ENCODE results near the gene ASXL2.

The ASXL2 gene

GRCh38 chr2:25808006-25808383 lies 70.3 kb downstream of the ASXL2 start:
- DNase-seq (ENCODE audit: low read depth in 2 of 2, low spot score in 1 of 2) = no peak

- DNase-seq (ENCODE audit: low read depth in 2 of 2, low spot score in 1 of 2) = no peak
Measured at GRCh38 chr2:25806941-25807340, 71.3 kb downstream of the ASXL2 start.

GRCh38 chr2:25805987-25806386 lies 72.3 kb downstream of the ASXL2 start:
- DNase-seq (ENCODE audit: low read depth in 2 of 2, low spot score in 1 of 2) = no peak

GRCh38 chr2:25804338-25804737 lies 73.9 kb downstream of the ASXL2 start:
- no peak for DNase-seq (ENCODE audit: low read depth in 2 of 2, low spot score in 1 of 2)

GRCh38 chr2:25799301-25799700 lies 79.0 kb downstream of the ASXL2 start:
- DNase-seq (ENCODE audit: low read depth in 2 of 2, low spot score in 1 of 2) = no peak

GRCh38 chr2:25797620-25798488 lies 80.4 kb downstream of the ASXL2 start:
- DNase-seq (ENCODE audit: low read depth in 2 of 2, low spot score in 1 of 2) = no peak

- no peak for DNase-seq (ENCODE audit: low read depth in 2 of 2, low spot score in 1 of 2)
Measured at GRCh38 chr2:25794544-25795276, 83.6 kb downstream of the ASXL2 start.

- no peak for DNase-seq (ENCODE audit: low read depth in 2 of 2, low spot score in 1 of 2)
Measured at GRCh38 chr2:25790074-25790790, 88.1 kb downstream of the ASXL2 start.

- no peak for DNase-seq (ENCODE audit: low read depth in 2 of 2, low spot score in 1 of 2)
Measured at GRCh38 chr2:25788457-25788856, 89.8 kb downstream of the ASXL2 start.

- DNase-seq (ENCODE audit: low read depth in 2 of 2, low spot score in 1 of 2) = no peak
Measured at GRCh38 chr2:25787020-25787419, 91.3 kb downstream of the ASXL2 start.

GRCh38 chr2:25784404-25784803 lies 93.9 kb downstream of the ASXL2 start:
- no peak for DNase-seq (ENCODE audit: low read depth in 2 of 2, low spot score in 1 of 2)

GRCh38 chr2:25777077-25777476 lies 101.2 kb downstream of the ASXL2 start:
- no peak for DNase-seq (ENCODE audit: low read depth in 2 of 2, low spot score in 1 of 2)

GRCh38 chr2:25772078-25772477 lies 106.2 kb downstream of the ASXL2 start:
- DNase-seq (ENCODE audit: low read depth in 2 of 2, low spot score in 1 of 2) = no peak

GRCh38 chr2:25763575-25763974 lies 114.7 kb downstream of the ASXL2 start:
- no peak for DNase-seq (ENCODE audit: low read depth in 2 of 2, low spot score in 1 of 2)

- no peak for DNase-seq (ENCODE audit: low read depth in 2 of 2, low spot score in 1 of 2)
Measured at GRCh38 chr2:25760297-25760696, 118.0 kb downstream of the ASXL2 start.

GRCh38 chr2:25758348-25758747 lies 119.9 kb downstream of the ASXL2 start:
- no peak for DNase-seq (ENCODE audit: low read depth in 2 of 2, low spot score in 1 of 2)

GRCh38 chr2:25757906-25758305 lies 120.4 kb downstream of the ASXL2 start:
- no peak for DNase-seq (ENCODE audit: low read depth in 2 of 2, low spot score in 1 of 2)

GRCh38 chr2:25756536-25756935 lies 121.8 kb downstream of the ASXL2 start:
- no peak for DNase-seq (ENCODE audit: low read depth in 2 of 2, low spot score in 1 of 2)

- DNase-seq (ENCODE audit: low read depth in 2 of 2, low spot score in 1 of 2) = no peak
Measured at GRCh38 chr2:25749676-25750075, 128.6 kb downstream of the ASXL2 start.

- no peak for DNase-seq (ENCODE audit: low read depth in 2 of 2, low spot score in 1 of 2)
Measured at GRCh38 chr2:25744055-25744454, 134.2 kb downstream of the ASXL2 start.

GRCh38 chr2:25743132-25743830 lies 135.0 kb downstream of the ASXL2 start:
- DNase-seq (ENCODE audit: low read depth in 2 of 2, low spot score in 1 of 2) = no peak

All from stimulated activated CD8-positive, alpha-beta memory T cell treated with anti-CD3 and anti-CD28 coated beads, Interleukin-4, amount 100 ng/mL, for 1 hour (primary cell).